Peyer's patch (tissue), 4 donors: ENCODE results near the gene MAPK13. TPM values are rescaled to one million over a fixed set of nuclear protein-coding genes. Genes with fewer than 3 reads are reported as not detected.

Experiments
- DNase-seq, 3 donors: peaks; one replicate each; pipeline ENCODE4 v3.0.0-alpha.2; 2017 to 2019
- H3K27ac ChIP-seq, 4 donors: fragments of 200-600 bp; sonication (generic); one replicate each; pipeline ENCODE4 v1.5.1; 2016 to 2019
- H3K27me3 ChIP-seq, 2 donors: fragments of 200-600 bp; sonication (generic); one replicate each; pipeline ENCODE4 v1.5.1; 2019
- H3K36me3 ChIP-seq, 3 donors: fragments of 200-600 bp; sonication (generic); one replicate each; pipeline ENCODE4 v1.5.1; 2016 to 2019
- H3K4me1 ChIP-seq, 4 donors: fragments of 200-600 bp; sonication (generic); one replicate each; pipeline ENCODE4 v1.5.1; 2016 to 2019
- H3K4me3 ChIP-seq, 4 donors: fragments of 200-600 bp; sonication (generic); 1 replicate in 3 of 4; 2 replicates in 1 of 4; pipeline ENCODE4 v1.5.1; 2016 to 2019; ENCODE audit warnings: mild to moderate bottlenecking in 1 of 4
- H3K9me3 ChIP-seq, 4 donors: fragments of 200-600 bp; sonication (generic); one replicate each; pipeline ENCODE4 v1.5.1; 2016 to 2019; ENCODE audit warnings: mild to moderate bottlenecking in 1 of 4
- POLR2A ChIP-seq, 2 donors: fragments of 450-650 bp; IDR thresholded peaks; one replicate each; pipeline ENCODE4 v1.5.1; 2017; ENCODE audit warnings: antibody characterized with exemption in 2 of 2, mild to moderate bottlenecking in 2 of 2, moderate library complexity in 2 of 2
- total RNA-seq, 4 donors: library from RNA; depleted of rRNA; stranded (reverse); fragments of >200 nt; gene quantifications; one replicate each; pipeline ENCODE4 v1.1.0, GENCODE V29; 2016
- TF ChIP-seq, protein P1 (sequence below), 6 experiments: fragments of 450-650 bp in 4 of 6; fragments of 200-600 bp in 2 of 6; sonication (generic) in 1 of 6; IDR thresholded peaks; one replicate each; pipeline ENCODE4 v1.5.1; 2017 to 2019; ENCODE audit warnings: antibody characterized with exemption in 6 of 6, mild to moderate bottlenecking in 3 of 6, moderate library complexity in 1 of 6

Gene MAPK13
- total RNA-seq, 4 donors from 2014 or later = 66.0 to 149 (median 131) TPM

DNA sequence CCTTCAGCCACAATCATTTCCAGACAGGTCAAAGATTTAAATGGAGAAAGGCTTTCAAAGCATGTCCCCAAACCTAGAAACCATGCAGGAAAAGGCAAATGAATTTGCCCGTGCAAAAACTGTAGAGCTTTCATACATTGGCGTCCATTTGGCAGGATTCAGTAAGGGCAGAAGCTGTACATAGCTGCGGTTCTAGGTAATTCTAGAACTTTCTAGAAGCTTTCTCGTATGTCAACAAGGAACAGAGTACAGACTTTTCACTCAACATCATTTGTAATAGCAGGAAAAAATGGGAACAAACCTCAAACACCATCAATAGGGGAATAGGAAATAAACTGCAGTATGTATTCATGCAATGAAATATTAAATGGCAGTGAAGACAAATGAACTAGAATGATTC is 11.1 kb upstream of the MAPK13 start:
- H3K9me3 ChIP-seq = no peaks in the 10 kb centered on the region
- H3K36me3 ChIP-seq = no peaks in the 10 kb centered on the region
- peaks cover 9 to 23% (median 17%) of the 10 kb centered on the region in 4 donors for H3K4me1 ChIP-seq
- DNase-seq = no peak
- peak overlapping the region in 2 of 4 donors; percentile 58 to 82 for H3K27ac ChIP-seq
- no peak overlapping the region for H3K4me3 ChIP-seq
- TF ChIP-seq POLR2A (IDR thresholded peaks at IDR 0.05) = no peak
- TF ChIP-seq, protein P1, sequence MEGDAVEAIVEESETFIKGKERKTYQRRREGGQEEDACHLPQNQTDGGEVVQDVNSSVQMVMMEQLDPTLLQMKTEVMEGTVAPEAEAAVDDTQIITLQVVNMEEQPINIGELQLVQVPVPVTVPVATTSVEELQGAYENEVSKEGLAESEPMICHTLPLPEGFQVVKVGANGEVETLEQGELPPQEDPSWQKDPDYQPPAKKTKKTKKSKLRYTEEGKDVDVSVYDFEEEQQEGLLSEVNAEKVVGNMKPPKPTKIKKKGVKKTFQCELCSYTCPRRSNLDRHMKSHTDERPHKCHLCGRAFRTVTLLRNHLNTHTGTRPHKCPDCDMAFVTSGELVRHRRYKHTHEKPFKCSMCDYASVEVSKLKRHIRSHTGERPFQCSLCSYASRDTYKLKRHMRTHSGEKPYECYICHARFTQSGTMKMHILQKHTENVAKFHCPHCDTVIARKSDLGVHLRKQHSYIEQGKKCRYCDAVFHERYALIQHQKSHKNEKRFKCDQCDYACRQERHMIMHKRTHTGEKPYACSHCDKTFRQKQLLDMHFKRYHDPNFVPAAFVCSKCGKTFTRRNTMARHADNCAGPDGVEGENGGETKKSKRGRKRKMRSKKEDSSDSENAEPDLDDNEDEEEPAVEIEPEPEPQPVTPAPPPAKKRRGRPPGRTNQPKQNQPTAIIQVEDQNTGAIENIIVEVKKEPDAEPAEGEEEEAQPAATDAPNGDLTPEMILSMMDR (IDR thresholded peaks at IDR 0.05) = no peak
- H3K27me3 ChIP-seq = no peaks in the 10 kb centered on the region

DNA sequence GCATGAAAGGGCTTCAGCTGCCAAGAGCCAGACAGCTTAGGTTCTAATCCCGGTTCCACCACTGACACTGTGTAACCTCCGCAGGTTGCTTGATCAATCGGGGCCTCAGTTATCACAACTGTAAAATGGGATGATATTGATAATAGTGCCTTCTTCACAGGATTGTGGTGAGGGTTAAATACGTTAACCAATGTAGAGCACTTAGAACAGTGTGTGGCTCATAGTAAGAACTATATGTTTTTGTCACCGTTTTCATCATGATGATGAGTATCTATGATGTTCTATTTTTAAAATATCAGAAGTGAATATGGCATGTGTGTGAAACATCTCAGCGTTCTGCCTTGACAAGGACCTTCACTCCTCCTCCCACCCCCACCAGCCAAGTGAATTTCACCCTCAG is 10.3 kb upstream of the MAPK13 start:
- TF ChIP-seq, protein P1 (IDR thresholded peaks at IDR 0.05) = no peak
- TF ChIP-seq POLR2A (IDR thresholded peaks at IDR 0.05) = no peak
- H3K9me3 ChIP-seq = no peaks in the 10 kb centered on the region
- no peak overlapping the region for H3K4me3 ChIP-seq
- H3K36me3 ChIP-seq = no peaks in the 10 kb centered on the region
- H3K27me3 ChIP-seq = no peaks in the 10 kb centered on the region
- peaks cover 9 to 24% (median 15%) of the 10 kb centered on the region in 4 donors for H3K4me1 ChIP-seq
- peak in 1 of 3 donors; percentile 36 for DNase-seq
- peak overlapping the region in 3 of 4 donors; percentile 80 to 88 (median 82) for H3K27ac ChIP-seq

DNA sequence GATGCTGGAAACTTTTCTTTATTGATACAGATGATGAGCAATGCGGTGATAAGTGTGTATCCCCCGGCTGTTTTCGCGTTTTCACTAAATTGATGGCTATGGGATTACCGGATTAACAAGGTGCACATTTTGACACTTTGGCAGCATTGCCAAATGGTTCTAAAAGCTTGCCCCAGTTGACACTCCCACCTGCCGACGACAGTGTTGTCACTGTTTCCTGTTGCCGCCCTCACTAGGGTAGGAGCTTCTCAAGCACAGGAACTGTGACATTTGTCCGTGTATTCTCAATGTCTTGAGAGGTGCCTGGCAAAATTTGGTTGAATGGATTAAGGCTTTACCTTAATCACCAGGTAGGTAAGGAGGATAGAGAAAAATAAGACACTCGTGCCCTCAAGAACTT is 9.8 kb upstream of the MAPK13 start:
- Histone ChIP-seq H3K27ac (peak overlapping the region; percentile 80 to 88 (median 82)), H3K4me1 (peaks cover 9 to 24% (median 13%) of the 10 kb centered on the region in 4 donors), H3K27me3 (no peaks in the 10 kb centered on the region), H3K36me3 (no peaks in the 10 kb centered on the region), H3K4me3 (peak overlapping the region in 1 of 4 donors; percentile 19), H3K9me3 (no peaks in the 10 kb centered on the region)
- TF ChIP-seq, protein P1 (IDR thresholded peaks at IDR 0.05) = no peak
- no peak for TF ChIP-seq POLR2A (IDR thresholded peaks at IDR 0.05)
- DNase-seq = peak in 2 of 3 donors; percentile 81 to 88

DNA sequence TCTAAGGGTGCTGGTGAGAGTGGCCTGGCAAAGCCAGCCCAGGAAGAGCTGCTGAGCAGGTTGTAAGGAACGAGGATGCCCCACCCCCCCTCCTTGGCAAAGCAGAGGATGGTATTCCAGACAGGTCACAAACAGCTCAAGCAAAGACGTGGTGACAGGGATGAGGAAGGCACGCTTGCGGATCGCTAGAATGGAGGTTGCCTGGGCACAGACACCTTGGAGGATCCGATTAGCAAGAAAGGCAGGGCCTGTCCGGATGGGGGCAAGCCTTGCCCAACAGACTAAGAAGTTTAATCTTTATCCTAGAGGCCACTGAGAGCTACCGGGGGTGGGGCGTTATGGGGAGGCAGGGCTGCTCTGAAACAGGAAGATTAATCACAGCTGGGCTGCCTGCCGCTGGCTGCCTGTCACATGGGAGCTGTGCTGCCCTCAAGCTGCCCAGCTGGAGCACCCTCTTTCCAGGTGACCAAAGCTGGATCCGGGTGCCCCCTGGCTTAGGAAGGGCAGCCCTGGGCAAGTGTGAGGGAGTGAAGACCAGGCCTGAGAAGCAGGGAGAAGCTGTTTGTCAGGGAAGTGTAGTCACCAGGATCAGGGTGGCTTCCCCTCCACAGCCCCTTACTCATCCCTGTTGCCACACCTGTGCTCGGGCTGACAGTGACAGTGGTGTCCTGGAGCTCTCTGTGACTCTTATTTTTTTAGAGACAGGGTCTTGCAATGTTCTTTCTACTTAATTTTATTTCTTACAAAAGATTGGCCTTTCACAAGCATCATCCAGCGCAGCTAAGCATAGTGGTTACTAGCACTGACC is 9.1 kb upstream of the MAPK13 start:
- Histone ChIP-seq H3K36me3 (no peaks in the 10 kb centered on the region), H3K27me3 (no peaks in the 10 kb centered on the region), H3K4me3 (peak overlapping the region in 2 of 4 donors; percentile 19 to 20), H3K4me1 (peaks cover 8 to 24% (median 12%) of the 10 kb centered on the region in 4 donors), H3K27ac (peak overlapping the region; percentile 80 to 88 (median 82)), H3K9me3 (no peaks in the 10 kb centered on the region)
- TF ChIP-seq POLR2A (IDR thresholded peaks at IDR 0.05) = no peak
- TF ChIP-seq, protein P1 (IDR thresholded peaks at IDR 0.05) = no peak
- DNase-seq = peak; percentile 75 to 91 (median 80)

DNA sequence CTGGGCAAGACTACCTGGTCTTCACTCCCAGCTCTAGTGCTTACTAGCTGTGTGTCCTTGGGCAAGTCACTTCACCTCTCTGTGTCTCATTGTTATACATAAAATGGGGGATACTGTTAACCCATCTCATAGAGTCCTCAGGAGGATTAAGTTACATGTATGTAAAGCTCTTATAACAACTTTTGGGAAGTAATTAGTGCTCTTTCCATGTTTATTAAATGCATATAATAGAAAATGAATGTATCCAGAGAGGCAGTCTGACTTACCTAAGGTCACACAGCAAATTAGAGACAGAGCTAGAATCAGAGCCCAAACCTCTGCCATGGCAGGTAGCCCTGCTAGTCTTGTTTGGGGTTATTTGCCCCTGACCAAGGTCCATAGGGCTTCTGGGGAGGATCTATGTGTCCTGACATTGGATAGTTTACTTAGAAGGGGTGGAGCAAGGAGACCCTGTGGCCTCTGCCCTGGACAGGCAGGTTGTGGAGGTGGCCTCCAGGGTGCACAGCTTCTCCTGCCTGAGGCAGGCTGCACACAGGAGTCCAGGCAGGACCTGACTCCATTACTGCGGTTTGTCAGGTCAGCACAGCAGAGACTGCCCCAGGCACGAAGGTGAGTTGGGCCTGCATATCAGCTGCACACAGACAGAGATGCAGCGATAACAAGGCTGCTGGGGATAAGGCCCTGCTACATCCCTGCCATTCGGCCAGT is 8.4 kb upstream of the MAPK13 start:
- peak in 1 of 3 donors; percentile 45 for DNase-seq
- H3K4me1 ChIP-seq = peaks cover 8 to 24% (median 12%) of the 10 kb centered on the region in 4 donors

More for the DNA sequence above, 8.4 kb upstream of the MAPK13 start:
- Histone ChIP-seq H3K27ac (peak overlapping the region; percentile 80 to 88 (median 82)), H3K27me3 (no peaks in the 10 kb centered on the region), H3K4me3 (no peak overlapping the region), H3K36me3 (no peaks in the 10 kb centered on the region), H3K9me3 (no peaks in the 10 kb centered on the region)
- TF ChIP-seq, protein P1 (IDR thresholded peaks at IDR 0.05) = no peak
- no peak for TF ChIP-seq POLR2A (IDR thresholded peaks at IDR 0.05)
